Nucleus accumbens (tissue), 56 donors: Measurements from ENCODE around the gene TPSG1.
"Not testable (repeated sequence)": the region's sequence is repeated elsewhere in the genome, so short reads cannot be mapped to it uniquely, and the experiment has no call there.

ENCODE experiments used
- DNase-seq, 56 donors: peaks; one replicate each; lab custom pipeline; 2025; lab: John Stamatoyannopoulos, UW

Gene TPSG1

GRCh38 chr16:1232049-1232748 lies 7.1 kb upstream of the TPSG1 start:
- not testable (repeated sequence) for DNase-seq

GRCh38 chr16:1231301-1231700 lies 6.2 kb upstream of the TPSG1 start:
- not testable (repeated sequence) for DNase-seq

GRCh38 chr16:1230471-1231212 lies 5.6 kb upstream of the TPSG1 start:
- not testable (repeated sequence) for DNase-seq

GRCh38 chr16:1230084-1230470 lies 5.0 kb upstream of the TPSG1 start, which contains the start of gene TPSB2:
TPSB2 (minus strand) TSS chr16:1230184; CDS start chr16:1229951, 233 bp downstream.
- not testable (repeated sequence) for DNase-seq

GRCh38 chr16:1229476-1229875 lies 4.4 kb upstream of the TPSG1 start:
- DNase-seq: not testable (repeated sequence)

- DNase-seq: not testable (repeated sequence)
These were observed 3.2 kb upstream of the TPSG1 start for GRCh38 chr16:1228227-1228626.

GRCh38 chr16:1226692-1227091 lies 1.6 kb upstream of the TPSG1 start:
- not testable (repeated sequence) for DNase-seq

GRCh38 chr16:1225728-1226311 lies 752 bp upstream of the TPSG1 start:
- DNase-seq: not testable (repeated sequence)

- no peak for DNase-seq
These were observed 510 bp downstream of the TPSG1 start for GRCh38 chr16:1224558-1224957.

GRCh38 chr16:1223355-1224214 lies 1.5 kb downstream of the TPSG1 start:
- no peak for DNase-seq

GRCh38 chr16:1222553-1223354 lies 2.3 kb downstream of the TPSG1 start:
- no peak for DNase-seq

GRCh38 chr16:1221628-1222552 lies 3.2 kb downstream of the TPSG1 start:
- DNase-seq: peak in 10 of 56 donors; percentile 5 to 61 (median 17)

GRCh38 chr16:1220841-1221627 lies 4.0 kb downstream of the TPSG1 start:
- DNase-seq: peak in 2 of 56 donors; percentile 8 to 61

GRCh38 chr16:1220098-1220728 lies 4.9 kb downstream of the TPSG1 start:
- no peak for DNase-seq

GRCh38 chr16:1218930-1219611 lies 6.0 kb downstream of the TPSG1 start:
- DNase-seq: no peak

- DNase-seq: no peak
These were observed 6.8 kb downstream of the TPSG1 start for GRCh38 chr16:1218061-1218929.
